CD4-positive, alpha-beta T cell treated with Interleukin-6 at 100 ng/mL for 8 hours (primary cell): ENCODE data around the gene PPP1R26.
"Not testable (repeated sequence)": the region's sequence is repeated elsewhere in the genome, so short reads cannot be mapped to it uniquely, and the experiment has no call there.

ENCODE experiments used
- DNase-seq: peaks from one replicate; pipeline ENCODE4 v3.0.0-alpha.2; 2020; ENCODE audit warnings: mixed read lengths, low spot score

The PPP1R26 gene

GRCh38 chr9:135521608-135522095 lies 42.1 kb downstream of the PPP1R26 start:
- DNase-seq, result no peak

- DNase-seq, result no peak
These were observed 42.7 kb downstream of the PPP1R26 start for GRCh38 chr9:135522137-135522877.

GRCh38 chr9:135522931-135523330 lies 43.3 kb downstream of the PPP1R26 start:
- no peak for DNase-seq

GRCh38 chr9:135523521-135524129 lies 44.0 kb downstream of the PPP1R26 start:
- DNase-seq, result no peak

- no peak for DNase-seq
These were observed 44.7 kb downstream of the PPP1R26 start for GRCh38 chr9:135524130-135524861.

- no peak for DNase-seq
These were observed 45.9 kb downstream of the PPP1R26 start for GRCh38 chr9:135525241-135526088.

- DNase-seq, result no peak
These were observed 46.6 kb downstream of the PPP1R26 start for GRCh38 chr9:135526089-135526729.

GRCh38 chr9:135526730-135527571 lies 47.4 kb downstream of the PPP1R26 start:
- DNase-seq, result no peak

- not testable (repeated sequence) for DNase-seq
These were observed 49.4 kb downstream of the PPP1R26 start for GRCh38 chr9:135528842-135529435.

GRCh38 chr9:135530146-135530545 lies 50.6 kb downstream of the PPP1R26 start:
- DNase-seq, result no peak

- no peak for DNase-seq
These were observed 51.5 kb downstream of the PPP1R26 start for GRCh38 chr9:135531096-135531495.

- DNase-seq, result no peak
These were observed 53.5 kb downstream of the PPP1R26 start for GRCh38 chr9:135533113-135533512.

GRCh38 chr9:135533674-135534073 lies 54.1 kb downstream of the PPP1R26 start:
- no peak for DNase-seq

- DNase-seq, result not testable (repeated sequence)
These were observed 54.7 kb downstream of the PPP1R26 start for GRCh38 chr9:135534192-135534711.

- not testable (repeated sequence) for DNase-seq
These were observed 55.2 kb downstream of the PPP1R26 start for GRCh38 chr9:135534826-135535225.

- not testable (repeated sequence) for DNase-seq
These were observed 56.0 kb downstream of the PPP1R26 start for GRCh38 chr9:135535631-135536030.

- no peak for DNase-seq
These were observed 56.6 kb downstream of the PPP1R26 start for GRCh38 chr9:135536216-135536615.
